Astrocyte (in vitro differentiated cells and primary cell): ENCODE data around the gene HAGHL. TPM values are rescaled to one million over a fixed set of nuclear protein-coding genes. Genes with fewer than 3 reads are reported as not detected.

ENCODE experiments used
- DNase-seq: peaks from one replicate; pipeline ENCODE4 v3.0.0-alpha.2; 2010; ENCODE audit warnings: low read depth
- FAIRE-seq: peaks from 2 replicates; lab custom pipeline; 2011; peaks lifted over from hg19 to GRCh38; lab: Jason Lieb, UNC
- H2AFZ ChIP-seq: 2 replicates; pipeline ENCODE4 v1.6.0; 2012; ENCODE audit warnings: low read depth, low read length, inconsistent platforms
- H3K27ac ChIP-seq: 2 replicates; pipeline ENCODE4 v1.5.1; 2011; ENCODE audit warnings: low read depth, low read length, inconsistent platforms
- H3K27me3 ChIP-seq: 2 replicates; pipeline ENCODE4 v1.6.0; 2011; ENCODE audit warnings: low read length, inconsistent platforms; ENCODE audit not compliant: insufficient read depth
- H3K36me3 ChIP-seq: 2 replicates; pipeline ENCODE4 v1.5.1; 2011; ENCODE audit warnings: low read length, inconsistent platforms; ENCODE audit not compliant: insufficient read depth
- H3K4me1 ChIP-seq: 2 replicates; pipeline ENCODE4 v1.5.1; 2011; ENCODE audit warnings: low read length, inconsistent platforms; ENCODE audit not compliant: insufficient read depth
- H3K4me2 ChIP-seq: 2 replicates; pipeline ENCODE4 v1.6.0; 2012; ENCODE audit warnings: low read length, inconsistent platforms
- H3K4me3 ChIP-seq: 2 replicates; pipeline ENCODE4 v1.5.1; 2011; ENCODE audit warnings: low read depth, mild to moderate bottlenecking, low read length, inconsistent platforms; ENCODE audit not compliant: insufficient read depth
- H3K79me2 ChIP-seq: 2 replicates; pipeline ENCODE4 v1.6.0; 2012; ENCODE audit warnings: mild to moderate bottlenecking, low read length, inconsistent platforms; ENCODE audit not compliant: insufficient read depth
- H3K9ac ChIP-seq: 2 replicates; pipeline ENCODE4 v1.6.0; 2012; ENCODE audit warnings: mild to moderate bottlenecking, low read length, inconsistent platforms
- H3K9me3 ChIP-seq: 2 replicates; pipeline ENCODE4 v1.5.1; 2012; ENCODE audit warnings: low read depth, mild to moderate bottlenecking, low read length, inconsistent platforms; ENCODE audit not compliant: insufficient read depth
- H4K20me1 ChIP-seq: 2 replicates; pipeline ENCODE4 v1.6.0; 2012; ENCODE audit warnings: low read length, inconsistent platforms; ENCODE audit not compliant: insufficient read depth
- H3K27ac Mint-ChIP-seq: one replicate; pipeline ENCODE4 v1.8.0; 2021; ENCODE audit warnings: mild to moderate bottlenecking, mixed read lengths; ENCODE audit not compliant: unreplicated experiment
- H3K27me3 Mint-ChIP-seq: one replicate; pipeline ENCODE4 v1.8.0; 2021; ENCODE audit warnings: low read depth, mixed read lengths; ENCODE audit not compliant: unreplicated experiment
- H3K36me3 Mint-ChIP-seq: one replicate; pipeline ENCODE4 v1.8.0; 2021; ENCODE audit warnings: low read depth, mixed read lengths; ENCODE audit not compliant: unreplicated experiment
- H3K4me1 Mint-ChIP-seq: one replicate; pipeline ENCODE4 v1.8.0; 2021; ENCODE audit warnings: low read depth, mixed read lengths; ENCODE audit not compliant: unreplicated experiment
- H3K4me3 Mint-ChIP-seq: one replicate; pipeline ENCODE4 v1.8.0; 2021; ENCODE audit warnings: mild to moderate bottlenecking, moderate library complexity, mixed read lengths; ENCODE audit not compliant: unreplicated experiment
- H3K9me3 Mint-ChIP-seq: one replicate; pipeline ENCODE4 v1.8.0; 2021; ENCODE audit warnings: mild to moderate bottlenecking, mixed read lengths; ENCODE audit not compliant: unreplicated experiment
- EZH2 ChIP-seq: IDR thresholded peaks from 2 replicates; pipeline ENCODE4 v1.6.1; 2012; ENCODE audit warnings: mild to moderate bottlenecking, low read length, inconsistent platforms; ENCODE audit not compliant: insufficient read depth
- total RNA-seq: library from RNA; stranded (reverse); gene quantifications from 2 replicates; pipeline ENCODE4 v1.2.1, GENCODE V29; 2021
- TF ChIP-seq, protein P1 (sequence below): IDR thresholded peaks from 2 replicates; pipeline ENCODE4 v1.5.1; 2011; ENCODE audit warnings: low read depth, mild to moderate bottlenecking, inconsistent platforms, low read length, moderate library complexity; ENCODE audit not compliant: insufficient read depth

HAGHL gene
- total RNA-seq, 1 donor from 2014 or later, result 15.5 TPM

DNA sequence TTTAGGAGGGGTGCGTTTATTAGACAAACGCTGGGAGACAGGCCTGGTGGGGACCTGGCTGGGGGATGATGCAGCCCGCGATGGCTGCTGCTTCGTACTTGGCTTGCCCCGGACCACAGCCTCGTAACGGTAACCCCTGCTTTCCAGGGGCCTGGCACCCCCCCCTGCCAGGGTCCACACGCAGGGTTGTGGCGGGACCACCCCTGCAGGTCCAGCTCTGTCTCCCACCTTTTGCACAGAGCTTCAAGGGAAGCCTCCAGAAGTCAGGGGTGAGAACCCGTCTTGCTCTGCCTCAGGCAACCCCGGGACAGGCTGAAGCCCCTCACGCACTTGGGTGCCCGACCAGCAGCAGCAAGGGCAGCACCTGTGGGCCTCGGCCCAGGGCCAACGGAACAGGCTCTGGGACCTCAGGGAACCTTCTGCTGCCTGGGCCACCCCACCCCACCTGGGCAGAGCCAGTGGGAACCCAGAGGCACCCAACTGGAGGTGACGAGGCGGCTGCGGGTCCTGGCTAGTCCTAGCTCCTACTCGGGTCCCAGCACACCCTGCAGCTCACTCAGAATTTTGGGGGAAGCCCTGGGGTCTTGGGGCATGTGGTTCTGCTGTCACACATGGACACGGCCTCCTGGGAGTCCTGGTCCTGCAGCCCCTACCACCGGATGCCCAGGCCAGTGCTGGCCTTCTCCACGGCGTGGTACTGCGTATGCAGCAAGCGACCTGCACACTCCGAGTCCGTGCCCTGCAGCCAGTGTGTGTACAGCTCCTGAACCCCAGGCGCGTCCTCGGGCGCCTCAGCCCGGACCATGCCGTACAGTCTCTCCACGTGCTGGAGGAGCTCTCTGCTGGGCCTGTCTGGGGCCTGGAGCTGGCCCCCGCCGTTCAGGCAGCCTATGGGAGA, 3.1 kb downstream of the HAGHL start:
- Histone ChIP-seq H3K79me2 (no peaks in the 10 kb centered on the region), H3K9me3 (no peaks in the 10 kb centered on the region), H2AFZ (no peak overlapping the region), H3K36me3 (no peaks in the 10 kb centered on the region), H3K27me3 (no peaks in the 10 kb centered on the region), H4K20me1 (no peaks in the 10 kb centered on the region), H3K4me1 (peaks cover 12% of the 10 kb centered on the region), H3K9ac (no peak overlapping the region), H3K4me3 (no peak overlapping the region), H3K27ac (no peak overlapping the region), H3K4me2 (no peak overlapping the region)
- H3K36me3 Mint-ChIP-seq, result peaks cover 5% of the 10 kb centered on the region
- DNase-seq (no peak), FAIRE-seq (no peak)
- TF ChIP-seq, protein P1, sequence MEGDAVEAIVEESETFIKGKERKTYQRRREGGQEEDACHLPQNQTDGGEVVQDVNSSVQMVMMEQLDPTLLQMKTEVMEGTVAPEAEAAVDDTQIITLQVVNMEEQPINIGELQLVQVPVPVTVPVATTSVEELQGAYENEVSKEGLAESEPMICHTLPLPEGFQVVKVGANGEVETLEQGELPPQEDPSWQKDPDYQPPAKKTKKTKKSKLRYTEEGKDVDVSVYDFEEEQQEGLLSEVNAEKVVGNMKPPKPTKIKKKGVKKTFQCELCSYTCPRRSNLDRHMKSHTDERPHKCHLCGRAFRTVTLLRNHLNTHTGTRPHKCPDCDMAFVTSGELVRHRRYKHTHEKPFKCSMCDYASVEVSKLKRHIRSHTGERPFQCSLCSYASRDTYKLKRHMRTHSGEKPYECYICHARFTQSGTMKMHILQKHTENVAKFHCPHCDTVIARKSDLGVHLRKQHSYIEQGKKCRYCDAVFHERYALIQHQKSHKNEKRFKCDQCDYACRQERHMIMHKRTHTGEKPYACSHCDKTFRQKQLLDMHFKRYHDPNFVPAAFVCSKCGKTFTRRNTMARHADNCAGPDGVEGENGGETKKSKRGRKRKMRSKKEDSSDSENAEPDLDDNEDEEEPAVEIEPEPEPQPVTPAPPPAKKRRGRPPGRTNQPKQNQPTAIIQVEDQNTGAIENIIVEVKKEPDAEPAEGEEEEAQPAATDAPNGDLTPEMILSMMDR, result no peak
- no peak for TF ChIP-seq EZH2
- H3K27me3 Mint-ChIP-seq, result no peaks in the 10 kb centered on the region
- no peaks in the 10 kb centered on the region for H3K9me3 Mint-ChIP-seq
- no peak overlapping the region for H3K4me3 Mint-ChIP-seq
- H3K27ac Mint-ChIP-seq, result no peak overlapping the region
- H3K4me1 Mint-ChIP-seq, result no peaks in the 10 kb centered on the region

DNA sequence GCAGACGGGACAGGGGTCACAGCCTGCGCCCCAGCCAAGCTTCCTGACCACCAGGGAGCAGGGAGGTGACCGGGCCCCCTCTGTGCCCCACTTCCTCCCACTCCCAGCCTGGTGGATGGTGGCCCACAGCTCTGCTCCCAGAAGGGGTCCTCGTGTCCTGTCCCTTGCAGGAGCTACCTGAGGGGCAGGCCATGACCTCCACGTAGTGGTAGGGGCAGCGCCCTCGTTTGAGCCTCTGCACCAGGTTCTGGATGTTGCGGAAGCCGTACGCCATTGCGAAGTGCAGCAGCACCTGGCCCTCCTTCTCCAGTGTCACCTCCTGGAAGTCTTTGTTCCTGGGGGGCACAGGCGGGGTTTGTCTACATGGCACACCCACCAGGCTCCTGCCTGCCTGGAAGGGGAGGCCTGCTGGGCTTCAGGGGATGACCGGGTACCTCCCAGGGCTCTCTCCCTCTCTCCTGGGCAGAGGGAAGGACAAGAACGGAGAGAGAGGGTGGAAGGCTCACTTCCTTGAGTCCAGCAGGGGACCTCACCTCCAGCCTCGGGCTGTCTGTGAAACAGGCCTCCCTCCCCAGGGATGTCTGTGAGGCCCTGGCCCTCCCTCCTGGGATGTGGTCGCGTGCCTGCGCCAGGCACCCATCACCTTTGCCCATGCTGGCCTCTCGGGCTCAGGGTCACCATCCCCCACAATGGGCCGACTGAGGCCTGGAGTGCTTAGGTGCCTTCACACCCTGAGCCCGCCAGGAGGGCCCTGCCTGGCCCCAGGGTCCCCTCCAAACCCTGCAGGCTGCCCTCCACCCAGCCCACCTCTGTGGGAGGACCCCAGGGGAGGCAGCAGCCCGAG, 4.0 kb downstream of the HAGHL start:
- peaks cover 12% of the 10 kb centered on the region for H3K4me1 ChIP-seq
- H3K36me3 ChIP-seq, result peaks cover 3% of the 10 kb centered on the region
- H3K36me3 Mint-ChIP-seq, result peaks cover 8% of the 10 kb centered on the region
- H3K4me3 Mint-ChIP-seq, result no peak overlapping the region
- H3K9me3 Mint-ChIP-seq, result no peaks in the 10 kb centered on the region
- FAIRE-seq (no peak), DNase-seq (no peak)
- no peak for TF ChIP-seq EZH2
- TF ChIP-seq, protein P1, result no peak
- H3K27ac ChIP-seq, result no peak overlapping the region
- H2AFZ ChIP-seq, result no peak overlapping the region
- H3K4me1 Mint-ChIP-seq, result no peaks in the 10 kb centered on the region
- H3K79me2 ChIP-seq, result no peaks in the 10 kb centered on the region
- H3K4me3 ChIP-seq, result no peak overlapping the region
- no peaks in the 10 kb centered on the region for H4K20me1 ChIP-seq
- no peak overlapping the region for H3K9ac ChIP-seq
- H3K27me3 ChIP-seq, result no peaks in the 10 kb centered on the region
- no peak overlapping the region for H3K27ac Mint-ChIP-seq
- H3K27me3 Mint-ChIP-seq, result no peaks in the 10 kb centered on the region
- no peaks in the 10 kb centered on the region for H3K9me3 ChIP-seq
- no peak overlapping the region for H3K4me2 ChIP-seq
